OCI-M1 (cell line): ENCODE measurements around the gene THSD7A.

Source experiments
- DNase-seq: peaks from one replicate; lab custom pipeline; 2025; lab: John Stamatoyannopoulos, UW

THSD7A gene

GRCh38 chr7:11576310-11576709 is 255.7 kb downstream of the THSD7A start:
- no peak for DNase-seq

GRCh38 chr7:11573128-11573750 is 258.8 kb downstream of the THSD7A start:
- no peak for DNase-seq

GRCh38 chr7:11570922-11571550 is 261.0 kb downstream of the THSD7A start:
- DNase-seq, result peak; percentile 1

- no peak for DNase-seq
Observed at GRCh38 chr7:11570205-11570604, 261.8 kb downstream of the THSD7A start.

GRCh38 chr7:11567571-11567970 is 264.4 kb downstream of the THSD7A start:
- DNase-seq, result no peak

GRCh38 chr7:11557627-11558026 is 274.4 kb downstream of the THSD7A start:
- peak; percentile 91 for DNase-seq

- peak; percentile 45 for DNase-seq
Observed at GRCh38 chr7:11552676-11553296, 279.2 kb downstream of the THSD7A start.

GRCh38 chr7:11551470-11551869 is 280.5 kb downstream of the THSD7A start:
- DNase-seq, result no peak

GRCh38 chr7:11548532-11548931 is 283.5 kb downstream of the THSD7A start:
- DNase-seq, result no peak

- DNase-seq, result no peak
Observed at GRCh38 chr7:11541330-11541729, 290.7 kb downstream of the THSD7A start.

- DNase-seq, result peak; percentile 29
Observed at GRCh38 chr7:11540271-11540761, 291.7 kb downstream of the THSD7A start.

- DNase-seq, result peak; percentile 66
Observed at GRCh38 chr7:11539853-11540252, 292.1 kb downstream of the THSD7A start.

- no peak for DNase-seq
Observed at GRCh38 chr7:11538751-11539299, 293.2 kb downstream of the THSD7A start.

- no peak for DNase-seq
Observed at GRCh38 chr7:11533229-11533820, 298.7 kb downstream of the THSD7A start.

- peak; percentile 3 for DNase-seq
Observed at GRCh38 chr7:11529382-11529781, 302.6 kb downstream of the THSD7A start.

GRCh38 chr7:11527707-11528106 is 304.3 kb downstream of the THSD7A start:
- DNase-seq, result no peak

GRCh38 chr7:11524476-11525397 is 307.3 kb downstream of the THSD7A start:
- DNase-seq, result peak; percentile 45

- peak; percentile 25 for DNase-seq
Observed at GRCh38 chr7:11521964-11522499, 310.0 kb downstream of the THSD7A start.

GRCh38 chr7:11517853-11518252 is 314.1 kb downstream of the THSD7A start:
- DNase-seq, result no peak

GRCh38 chr7:11516328-11516727 is 315.7 kb downstream of the THSD7A start:
- no peak for DNase-seq

GRCh38 chr7:11513460-11513859 is 318.5 kb downstream of the THSD7A start:
- no peak for DNase-seq
